Erythroblast (primary cell): Measurements from ENCODE around the gene KIF26B.

ENCODE experiments used
- GATA1 ChIP-seq: IDR thresholded peaks from 2 replicates; pipeline ENCODE4 v1.6.1; 2011; ENCODE audit warnings: low read depth, mild to moderate bottlenecking, control low read depth, low read length, moderate library complexity
- POLR2A ChIP-seq: IDR thresholded peaks from 2 replicates; pipeline ENCODE4 v1.6.1; 2011; ENCODE audit warnings: mild to moderate bottlenecking, low read length

DNA sequence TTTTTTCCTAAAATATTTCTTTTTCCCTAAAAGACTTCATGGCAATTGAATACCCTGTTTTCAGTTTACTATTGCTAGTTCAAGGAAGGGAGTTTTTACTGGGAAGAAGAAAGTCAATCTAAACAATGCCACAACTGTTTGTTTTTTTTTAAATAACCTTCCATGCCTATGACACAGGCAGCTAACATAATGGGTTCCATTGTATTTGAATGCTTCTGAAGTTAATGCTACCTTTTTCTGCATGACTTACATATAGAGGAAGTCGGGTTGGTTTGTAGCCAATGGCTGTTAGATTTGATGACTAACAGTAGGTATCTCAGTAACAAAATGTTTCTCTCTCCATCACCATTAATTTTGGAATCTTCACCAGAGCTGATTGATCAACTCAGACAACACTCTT lies 134.0 kb downstream of the KIF26B start:
- no peak for TF ChIP-seq POLR2A
- TF ChIP-seq GATA1, result no peak
